ENCODE data around the gene ECHS1. TPM values are rescaled to one million over a fixed set of nuclear protein-coding genes. Genes with fewer than 3 reads are reported as not detected.

The ECHS1 gene
- total and polyA plus RNA-seq, 10 of the 15 experiments (the other 5 are each of a cell fraction or from before 2014, with no cell fraction given) = 32.7 to 164 (median 62.4) TPM

DNA sequence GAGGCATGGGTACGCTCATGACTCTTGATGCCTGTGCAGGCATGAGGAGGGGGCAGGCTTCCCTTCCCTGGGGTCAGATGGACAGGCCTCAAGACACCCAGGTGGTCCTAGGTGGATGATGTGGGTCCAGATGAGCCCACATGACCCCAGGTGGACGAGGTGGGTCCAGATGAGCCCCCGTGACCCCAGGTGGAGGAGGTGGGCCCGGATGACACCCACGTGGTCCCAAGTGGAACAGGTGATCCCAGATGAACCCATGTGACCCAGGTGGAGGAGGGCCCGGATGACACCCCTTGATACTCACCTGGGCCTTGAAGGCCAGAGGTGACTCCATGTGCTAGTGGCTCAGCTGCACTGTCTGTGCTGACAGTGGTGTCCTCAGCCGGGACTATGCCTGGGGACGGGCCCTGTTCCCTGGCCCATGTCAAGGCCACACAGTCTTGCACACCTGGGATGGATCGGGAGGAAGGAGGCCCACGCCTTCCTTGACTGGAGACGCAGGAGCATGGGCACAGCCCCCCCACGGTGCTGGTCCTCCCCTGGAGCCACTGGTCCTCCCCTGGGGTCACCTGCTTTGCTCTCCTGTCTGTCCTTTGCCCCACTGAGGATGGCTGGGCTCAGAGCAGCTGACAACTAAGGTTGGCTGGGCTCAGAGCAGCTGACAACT lies 22.7 kb downstream of the ECHS1 start:
- H4K20me1 ChIP-seq (ENCODE audit: control insufficient read depth, insufficient read depth) = no peaks in the 10 kb centered on the region
- no peaks in the 10 kb centered on the region for H3K4me1 ChIP-seq (ENCODE audit: control insufficient read depth, insufficient read depth, low read length)
- CTCF ChIA-PET = no interaction called here
- H3K9ac ChIP-seq (ENCODE audit: control insufficient read depth, insufficient read depth, low read length) = no peak overlapping the region
- no peaks in the 10 kb centered on the region for H3K9me3 ChIP-seq (replicated peaks; ENCODE audit: control insufficient read depth, insufficient read depth, low read length)
- in situ Hi-C loops (cut with MboI) = no loop called here
- TF ChIP-seq, protein P1, sequence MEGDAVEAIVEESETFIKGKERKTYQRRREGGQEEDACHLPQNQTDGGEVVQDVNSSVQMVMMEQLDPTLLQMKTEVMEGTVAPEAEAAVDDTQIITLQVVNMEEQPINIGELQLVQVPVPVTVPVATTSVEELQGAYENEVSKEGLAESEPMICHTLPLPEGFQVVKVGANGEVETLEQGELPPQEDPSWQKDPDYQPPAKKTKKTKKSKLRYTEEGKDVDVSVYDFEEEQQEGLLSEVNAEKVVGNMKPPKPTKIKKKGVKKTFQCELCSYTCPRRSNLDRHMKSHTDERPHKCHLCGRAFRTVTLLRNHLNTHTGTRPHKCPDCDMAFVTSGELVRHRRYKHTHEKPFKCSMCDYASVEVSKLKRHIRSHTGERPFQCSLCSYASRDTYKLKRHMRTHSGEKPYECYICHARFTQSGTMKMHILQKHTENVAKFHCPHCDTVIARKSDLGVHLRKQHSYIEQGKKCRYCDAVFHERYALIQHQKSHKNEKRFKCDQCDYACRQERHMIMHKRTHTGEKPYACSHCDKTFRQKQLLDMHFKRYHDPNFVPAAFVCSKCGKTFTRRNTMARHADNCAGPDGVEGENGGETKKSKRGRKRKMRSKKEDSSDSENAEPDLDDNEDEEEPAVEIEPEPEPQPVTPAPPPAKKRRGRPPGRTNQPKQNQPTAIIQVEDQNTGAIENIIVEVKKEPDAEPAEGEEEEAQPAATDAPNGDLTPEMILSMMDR (IDR thresholded peaks at IDR 0.05 in 2 of 3, conservative IDR thresholded peaks at IDR 0.05 in 1 of 3; ENCODE audit: control insufficient read depth in 2 of 3, extremely low read depth in 1 of 3, insufficient read depth in 1 of 3, low read depth in 3 of 3, low read length in 3 of 3) = no peak
- TF ChIP-seq, protein P2, sequence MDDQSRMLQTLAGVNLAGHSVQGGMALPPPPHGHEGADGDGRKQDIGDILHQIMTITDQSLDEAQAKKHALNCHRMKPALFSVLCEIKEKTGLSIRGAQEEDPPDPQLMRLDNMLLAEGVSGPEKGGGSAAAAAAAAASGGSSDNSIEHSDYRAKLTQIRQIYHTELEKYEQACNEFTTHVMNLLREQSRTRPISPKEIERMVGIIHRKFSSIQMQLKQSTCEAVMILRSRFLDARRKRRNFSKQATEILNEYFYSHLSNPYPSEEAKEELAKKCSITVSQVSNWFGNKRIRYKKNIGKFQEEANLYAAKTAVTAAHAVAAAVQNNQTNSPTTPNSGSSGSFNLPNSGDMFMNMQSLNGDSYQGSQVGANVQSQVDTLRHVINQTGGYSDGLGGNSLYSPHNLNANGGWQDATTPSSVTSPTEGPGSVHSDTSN (IDR thresholded peaks at IDR 0.05; ENCODE audit: insufficient replicate concordance, low read depth, low read length) = no peak
- TF ChIP-seq ZNF274 (IDR thresholded peaks at IDR 0.05; ENCODE audit: insufficient read depth, insufficient read length) (no peak), POLR2A (IDR thresholded peaks at IDR 0.05; ENCODE audit: low read depth, low read length) (0 out of 2 replicates have a peak, but pooled peaks have one; percentile 20)
- TF ChIP-seq, protein P3, sequence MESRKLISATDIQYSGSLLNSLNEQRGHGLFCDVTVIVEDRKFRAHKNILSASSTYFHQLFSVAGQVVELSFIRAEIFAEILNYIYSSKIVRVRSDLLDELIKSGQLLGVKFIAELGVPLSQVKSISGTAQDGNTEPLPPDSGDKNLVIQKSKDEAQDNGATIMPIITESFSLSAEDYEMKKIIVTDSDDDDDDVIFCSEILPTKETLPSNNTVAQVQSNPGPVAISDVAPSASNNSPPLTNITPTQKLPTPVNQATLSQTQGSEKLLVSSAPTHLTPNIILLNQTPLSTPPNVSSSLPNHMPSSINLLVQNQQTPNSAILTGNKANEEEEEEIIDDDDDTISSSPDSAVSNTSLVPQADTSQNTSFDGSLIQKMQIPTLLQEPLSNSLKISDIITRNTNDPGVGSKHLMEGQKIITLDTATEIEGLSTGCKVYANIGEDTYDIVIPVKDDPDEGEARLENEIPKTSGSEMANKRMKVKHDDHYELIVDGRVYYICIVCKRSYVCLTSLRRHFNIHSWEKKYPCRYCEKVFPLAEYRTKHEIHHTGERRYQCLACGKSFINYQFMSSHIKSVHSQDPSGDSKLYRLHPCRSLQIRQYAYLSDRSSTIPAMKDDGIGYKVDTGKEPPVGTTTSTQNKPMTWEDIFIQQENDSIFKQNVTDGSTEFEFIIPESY (IDR thresholded peaks at IDR 0.05) = no peak
- SMC1A ChIA-PET (ENCODE audit: uncharacterized antibody, unreplicated experiment) = no interaction called here
- no peak overlapping the region for H3K4me3 ChIP-seq
- DNase-seq (ENCODE audit: low read depth, low spot score) = no peak
- 40% methylated on average over 12 of the region's 12 CpGs for WGBS (ENCODE audit: insufficient coverage, insufficient replicate concordance, low lambda C conversion rate, missing lambda C conversion rate)
- POLR2A ChIA-PET = no interaction called here
- no peaks in the 10 kb centered on the region for H3K79me2 ChIP-seq (ENCODE audit: control insufficient read depth, insufficient read depth, low read length)
- RAD21 ChIA-PET (ENCODE audit: unreplicated experiment) = no interaction called here
- no peaks in the 10 kb centered on the region; a peak in 1 of 4 replicates for H3K27me3 ChIP-seq (replicated peaks in 1 of 2; ENCODE audit: control insufficient read depth in 2 of 2, insufficient read depth in 2 of 2, low read length in 1 of 2)
- H3K27ac ChIP-seq (ENCODE audit: control insufficient read depth, insufficient read depth) = no peak overlapping the region
- BruUV-seq (replicated peaks) = no TSS peak
- no peak overlapping the region for H3K4me2 ChIP-seq (ENCODE audit: control insufficient read depth, insufficient read depth)
- ATAC-seq = no peak
- no peak for FAIRE-seq
- intact Hi-C loops (cut with micrococcal nuclease; ENCODE audit: unreplicated experiment) = no loop called here
- H2AFZ ChIP-seq (ENCODE audit: control insufficient read depth, low read depth, low read length) = no peak overlapping the region
- H3K36me3 ChIP-seq (ENCODE audit: control insufficient read depth in 2 of 2, insufficient read depth in 2 of 2, low read length in 1 of 2) = no peaks in the 10 kb centered on the region

All from GM12878 (cell line).